Keratinocyte (primary cell): ENCODE results near the gene TRIP11. TPM values are rescaled to one million over a fixed set of nuclear protein-coding genes. Genes with fewer than 3 reads are reported as not detected.

Experiments
- DNase-seq: peaks from one replicate; pipeline ENCODE4 v3.0.0-alpha.2; 2011; ENCODE audit warnings: low read depth, missing footprints, low spot score
- FAIRE-seq: peaks from 2 replicates; lab custom pipeline; 2011; peaks lifted over from hg19 to GRCh38; lab: Jason Lieb, UNC
- H2AFZ ChIP-seq: 2 replicates; pipeline ENCODE4 v1.6.0; 2012; ENCODE audit warnings: low read length, control low read depth, inconsistent platforms; ENCODE audit not compliant: control insufficient read depth
- H3K27ac ChIP-seq: 2 replicates; pipeline ENCODE4 v1.5.1; 2011; ENCODE audit warnings: low read length; ENCODE audit not compliant: control insufficient read depth, insufficient read depth
- H3K27me3 ChIP-seq: 3 replicates; pipeline ENCODE4 v1.6.0; 2011; ENCODE audit warnings: low read length; ENCODE audit not compliant: control insufficient read depth, insufficient read depth; ENCODE audit errors: extremely low read depth
- H3K36me3 ChIP-seq, 2 experiments: 2 replicates in 1 of 2; 3 replicates in 1 of 2; pipeline ENCODE4 v1.5.1; 2011; ENCODE audit warnings: low read length in 2 of 2, mild to moderate bottlenecking in 1 of 2; ENCODE audit not compliant: control insufficient read depth in 2 of 2, insufficient read depth in 2 of 2; ENCODE audit errors: extremely low read depth in 1 of 2
- H3K4me1 ChIP-seq: 3 replicates; pipeline ENCODE4 v1.5.1; 2011; ENCODE audit warnings: low read length; ENCODE audit not compliant: control insufficient read depth, insufficient read depth; ENCODE audit errors: extremely low read depth
- H3K4me2 ChIP-seq: 3 replicates; pipeline ENCODE4 v1.6.0; 2011; ENCODE audit warnings: low read depth, low read length; ENCODE audit not compliant: control insufficient read depth, insufficient read depth; ENCODE audit errors: extremely low read depth
- H3K4me3 ChIP-seq, 3 experiments: fragments of 200-600 bp in 1 of 3; sonication (generic) in 1 of 3; 2 replicates in 2 of 3; 3 replicates in 1 of 3; pipeline ENCODE4 v1.5.1; 2011 to 2016; ENCODE audit warnings: low read length in 3 of 3, mild to moderate bottlenecking in 3 of 3, control low read depth in 2 of 3, inconsistent platforms in 1 of 3, low read depth in 1 of 3, mixed read lengths in 1 of 3, mixed run types in 1 of 3, moderate library complexity in 1 of 3; ENCODE audit not compliant: control insufficient read depth in 2 of 3, insufficient read depth in 2 of 3; ENCODE audit errors: extremely low read depth in 1 of 3
- H3K79me2 ChIP-seq: 2 replicates; pipeline ENCODE4 v1.6.0; 2012; ENCODE audit warnings: low read length; ENCODE audit not compliant: control insufficient read depth, insufficient read depth
- H3K9ac ChIP-seq: 3 replicates; pipeline ENCODE4 v1.6.0; 2011; ENCODE audit warnings: low read length; ENCODE audit not compliant: control insufficient read depth, insufficient read depth; ENCODE audit errors: extremely low read depth
- H3K9me1 ChIP-seq: 3 replicates; pipeline ENCODE4 v1.6.0; 2011; ENCODE audit warnings: low read length; ENCODE audit not compliant: control insufficient read depth, insufficient read depth; ENCODE audit errors: extremely low read depth
- H3K9me3 ChIP-seq: 2 replicates; pipeline ENCODE4 v1.5.1; 2012; ENCODE audit warnings: low read depth, low read length; ENCODE audit not compliant: control insufficient read depth
- H4K20me1 ChIP-seq: 3 replicates; pipeline ENCODE4 v1.6.0; 2011; ENCODE audit warnings: low read length; ENCODE audit not compliant: control insufficient read depth, insufficient read depth; ENCODE audit errors: extremely low read depth
- CTCF ChIP-seq, 3 experiments: IDR thresholded peaks in 1 of 3; conservative IDR thresholded peaks in 1 of 3; optimal IDR thresholded peaks in 1 of 3; 2 replicates in 2 of 3; 3 replicates in 1 of 3; pipeline versions ENCODE3 to v1.5.1; 2011; ENCODE audit warnings: low read length in 3 of 3, mild to moderate bottlenecking in 3 of 3, moderate library complexity in 2 of 3, control low read depth in 1 of 3, inconsistent platforms in 1 of 3; ENCODE audit not compliant: insufficient read depth in 2 of 3; ENCODE audit errors: extremely low read depth in 1 of 3
- EZH2 ChIP-seq: IDR thresholded peaks from one replicate; pipeline ENCODE4 v1.6.1; 2012; ENCODE audit warnings: inconsistent platforms, mild to moderate bottlenecking, low read length, moderate library complexity
- dilution Hi-C: fragments of 300-500 bp; cut with MboI; formaldehyde crosslinking; loops from one replicate; pipeline ENCODE4 v1.7.0; 2020; ENCODE audit warnings: low sequenced_read_pairs; ENCODE audit not compliant: extremely low pct_ligation_motif_present
- polyA plus RNA-seq, 5 experiments: library from polyadenylated mRNA; depleted of rRNA in 3 of 5; stranded (reverse) in 3 of 5; stranded (forward) in 1 of 5; unstranded in 1 of 5; fragments of >200 nt; gene quantifications; 1 replicate in 1 of 5; 2 replicates in 3 of 5; 3 replicates in 1 of 5; pipeline versions ENCODE4 v1.2.1 to v1.2.3, GENCODE V29; 2011 to 2012; ENCODE audit warnings: missing spikeins in 2 of 5, low read depth in 1 of 5, low replicate concordance in 1 of 5

Gene TRIP11
- polyA plus RNA-seq, 1 donor (not counting 4 experiments of a cell fraction or from before 2014, with no cell fraction given): 25.3 TPM

GRCh38 chr14:92033433-92033832, 6.4 kb downstream of the TRIP11 start:
- FAIRE-seq (no peak), DNase-seq (no peak)
- Histone ChIP-seq H3K27me3 (no peaks in the 10 kb centered on the region), H3K4me2 (no peak overlapping the region), H3K9ac (no peak overlapping the region), H3K36me3 (peaks cover 0 to 2% of the 10 kb centered on the region in 2 experiments), H3K4me1 (peaks cover 6% of the 10 kb centered on the region), H3K27ac (no peak overlapping the region), H3K79me2 (peaks cover 42% of the 10 kb centered on the region), H3K9me3 (no peaks in the 10 kb centered on the region), H3K4me3 (no peak overlapping the region), H2AFZ (no peak overlapping the region), H4K20me1 (peaks cover 6% of the 10 kb centered on the region), H3K9me1 (peaks cover 2% of the 10 kb centered on the region)
- TF ChIP-seq CTCF (optimal IDR thresholded peaks at IDR 0.05 in 1 of 3, IDR thresholded peaks at IDR 0.05 in 1 of 3, conservative IDR thresholded peaks at IDR 0.05 in 1 of 3; ENCODE audit: extremely low read depth in 1 of 3, insufficient read depth in 2 of 3, low read length in 3 of 3) (no peak), EZH2 (no peak)
- dilution Hi-C loops: no loop called here

- H3K9ac ChIP-seq: no peak overlapping the region
- H3K9me1 ChIP-seq: no peaks in the 10 kb centered on the region
- H3K27me3 ChIP-seq: no peaks in the 10 kb centered on the region
- H4K20me1 ChIP-seq: no peaks in the 10 kb centered on the region
- H3K79me2 ChIP-seq: peaks cover 6% of the 10 kb centered on the region
- H3K27ac ChIP-seq: no peak overlapping the region
- H3K4me2 ChIP-seq: no peak overlapping the region
- no peaks in the 10 kb centered on the region for H3K4me1 ChIP-seq
- H3K4me3 ChIP-seq: no peak overlapping the region
- FAIRE-seq (no peak), DNase-seq (no peak)
- H3K36me3 ChIP-seq: no peaks in the 10 kb centered on the region
- no peak overlapping the region for H2AFZ ChIP-seq
- no peak for TF ChIP-seq CTCF (optimal IDR thresholded peaks at IDR 0.05 in 1 of 3, IDR thresholded peaks at IDR 0.05 in 1 of 3, conservative IDR thresholded peaks at IDR 0.05 in 1 of 3; ENCODE audit: extremely low read depth in 1 of 3, insufficient read depth in 2 of 3, low read length in 3 of 3)
- TF ChIP-seq EZH2: no peak
- H3K9me3 ChIP-seq: no peaks in the 10 kb centered on the region
- dilution Hi-C loops: no loop called here
These were observed 13.2 kb downstream of the TRIP11 start for GRCh38 chr14:92026548-92027190.
